ENCODE results near the gene YAF2. TPM values are rescaled to one million over a fixed set of nuclear protein-coding genes. Genes with fewer than 3 reads are reported as not detected.

Gene YAF2
- total RNA-seq, 1 experiment from 2014 or later: 27.6 TPM

GRCh38 chr12:42284157-42284556 lies 46.1 kb upstream of the YAF2 start:
- ChIA-PET CTCF (no interaction called here), POLR2A (no interaction called here)
- DNase-seq (ENCODE audit: low read depth, low spot score) (no peak), ATAC-seq (no peak)
- Histone ChIP-seq H3K27me3 (ENCODE audit: control insufficient read depth, insufficient read depth, low read length) (peaks cover 9% of the 10 kb centered on the region; the same call in 1 of the 2 replicates), H3K4me3 (ENCODE audit: low read depth in 2 of 2, low read length in 2 of 2) (no peak overlapping the region), H3K27ac (ENCODE audit: low read length) (no peak overlapping the region), H3K4me1 (ENCODE audit: control insufficient read depth, insufficient read depth, low read length) (no peaks in the 10 kb centered on the region), H3K36me3 (ENCODE audit: control insufficient read depth, insufficient read depth, low read length) (no peaks in the 10 kb centered on the region), H3K9me3 (ENCODE audit: control insufficient read depth, insufficient read depth, low read depth, low read length) (no peaks in the 10 kb centered on the region)
- TF ChIP-seq CTCF (IDR thresholded peaks at IDR 0.05): no peak
- TF ChIP-seq TCF7L2 (IDR thresholded peaks at IDR 0.05; ENCODE audit: low read depth, low read length): no peak
- no peak for TF ChIP-seq REST (IDR thresholded peaks at IDR 0.05; ENCODE audit: insufficient read depth in 1 of 2, low read depth in 2 of 2, low read length in 1 of 2)
- no peak for TF ChIP-seq SIN3A (IDR thresholded peaks at IDR 0.05; ENCODE audit: borderline replicate concordance, insufficient read depth, low read depth, low read length)
- TF ChIP-seq POLR2AphosphoS5 (IDR thresholded peaks at IDR 0.05; ENCODE audit: low read depth, low read length): no peak
- in situ Hi-C loops (cut with HindIII; ENCODE audit: low pct_unique_long_range_greater_than_20kb, low sequenced_read_pairs) (no loop called here), intact Hi-C loops (cut with micrococcal nuclease; ENCODE audit: unreplicated experiment) (no loop called here)
- BruUV-seq (replicated peaks): no TSS peak

- H3K4me1 ChIP-seq (ENCODE audit: control insufficient read depth, insufficient read depth, low read length): no peaks in the 10 kb centered on the region
- no peak for DNase-seq (ENCODE audit: low read depth, low spot score)
- BruUV-seq (replicated peaks): no TSS peak
- H3K4me3 ChIP-seq (ENCODE audit: low read depth in 2 of 2, low read length in 2 of 2): no peak overlapping the region
- no peak for TF ChIP-seq POLR2AphosphoS5 (IDR thresholded peaks at IDR 0.05; ENCODE audit: low read depth, low read length)
- TF ChIP-seq SIN3A (IDR thresholded peaks at IDR 0.05; ENCODE audit: borderline replicate concordance, insufficient read depth, low read depth, low read length): no peak
- TF ChIP-seq REST (IDR thresholded peaks at IDR 0.05; ENCODE audit: insufficient read depth in 1 of 2, low read depth in 2 of 2, low read length in 1 of 2): no peak
- TF ChIP-seq TCF7L2 (IDR thresholded peaks at IDR 0.05; ENCODE audit: low read depth, low read length): no peak
- no peak for TF ChIP-seq CTCF (IDR thresholded peaks at IDR 0.05)
- no peak for ATAC-seq
- no peaks in the 10 kb centered on the region for H3K36me3 ChIP-seq (ENCODE audit: control insufficient read depth, insufficient read depth, low read length)
- no peaks in the 10 kb centered on the region for H3K9me3 ChIP-seq (ENCODE audit: control insufficient read depth, insufficient read depth, low read depth, low read length)
- no peak overlapping the region for H3K27ac ChIP-seq (ENCODE audit: low read length)
- ChIA-PET CTCF (no interaction called here), POLR2A (no interaction called here)
- peaks cover 9% of the 10 kb centered on the region; the same call in 1 of the 2 replicates for H3K27me3 ChIP-seq (ENCODE audit: control insufficient read depth, insufficient read depth, low read length)
- in situ Hi-C loops (cut with HindIII; ENCODE audit: low pct_unique_long_range_greater_than_20kb, low sequenced_read_pairs) (no loop called here), intact Hi-C loops (cut with micrococcal nuclease; ENCODE audit: unreplicated experiment) (no loop called here)
These were observed 45.7 kb upstream of the YAF2 start for GRCh38 chr12:42283739-42284138.

Data from Panc1 (cell line).